GM18909 (cell line): ENCODE measurements around the gene IL1R2.

Experiments used
- ATAC-seq: cut with Tn5 transposase; IDR thresholded peaks from one replicate; pipeline ENCODE4 v1.9.1; 2021; ENCODE audit warnings: mild to moderate bottlenecking; ENCODE audit not compliant: unreplicated experiment, poor library complexity

Gene IL1R2

GRCh38 chr2:102034683-102035548 lies 43.2 kb downstream of the IL1R2 start:
- ATAC-seq: no peak

DNA sequence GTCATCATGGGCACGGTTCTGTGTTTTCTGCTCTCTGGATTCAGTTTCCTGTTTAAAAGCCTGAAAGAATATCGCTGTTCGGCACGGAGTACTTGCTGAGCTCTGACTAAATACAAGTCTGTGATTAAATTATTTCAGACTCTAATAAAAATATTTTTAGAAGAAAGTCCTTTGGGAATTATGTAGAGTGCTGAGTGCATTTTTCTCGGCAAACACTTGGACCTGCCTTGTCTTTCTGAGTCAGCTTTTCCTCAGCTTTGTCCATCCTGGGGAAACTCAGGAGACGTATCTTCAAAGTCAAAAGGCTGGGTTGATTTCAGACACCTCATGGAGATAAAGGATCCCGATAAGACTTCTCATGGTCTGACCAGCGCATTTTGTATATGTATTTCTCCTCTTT lies 45.9 kb downstream of the IL1R2 start:
- no peak for ATAC-seq

- ATAC-seq: no peak
Measured at GRCh38 chr2:102040229-102040628, 48.5 kb downstream of the IL1R2 start.

- ATAC-seq: no peak
Measured at GRCh38 chr2:102041351-102041750, 49.6 kb downstream of the IL1R2 start.

GRCh38 chr2:102042196-102043081 lies 50.7 kb downstream of the IL1R2 start:
- ATAC-seq: no peak

- ATAC-seq: no peak
Measured at GRCh38 chr2:102043560-102043959, 51.8 kb downstream of the IL1R2 start.

DNA sequence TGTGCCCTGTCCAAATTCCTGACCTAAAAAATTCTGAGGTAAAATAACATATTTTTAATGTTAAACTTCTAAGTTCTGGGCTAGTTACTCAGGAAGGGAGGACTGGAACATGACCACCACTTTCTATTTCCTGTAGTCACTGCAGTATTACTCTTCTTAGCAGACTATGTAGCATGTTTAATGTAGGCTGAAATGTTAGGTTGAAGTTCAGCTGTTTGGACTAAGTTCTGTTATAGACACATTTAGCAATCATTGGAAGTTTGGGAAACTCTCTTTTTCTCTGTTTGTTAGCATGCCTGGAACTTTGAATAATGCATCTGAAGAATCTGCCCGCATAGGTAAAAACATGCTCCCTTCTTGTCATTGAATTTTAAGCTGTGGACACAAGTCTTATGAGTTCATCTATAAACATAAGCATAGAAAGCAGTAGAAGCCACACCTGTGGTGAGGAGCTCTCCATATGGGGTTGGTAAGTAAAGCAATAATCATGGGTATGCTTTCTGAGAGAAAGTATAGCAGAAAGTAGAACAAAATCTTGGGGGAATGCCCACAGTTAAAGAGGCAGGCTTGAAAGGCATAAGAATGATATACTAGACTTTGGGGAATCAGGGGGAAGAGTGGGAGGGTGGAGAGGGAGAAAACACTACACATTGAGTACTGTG lies 52.6 kb downstream of the IL1R2 start:
- ATAC-seq: no peak

- no peak for ATAC-seq
Measured at GRCh38 chr2:102044967-102045489, 53.3 kb downstream of the IL1R2 start.

DNA sequence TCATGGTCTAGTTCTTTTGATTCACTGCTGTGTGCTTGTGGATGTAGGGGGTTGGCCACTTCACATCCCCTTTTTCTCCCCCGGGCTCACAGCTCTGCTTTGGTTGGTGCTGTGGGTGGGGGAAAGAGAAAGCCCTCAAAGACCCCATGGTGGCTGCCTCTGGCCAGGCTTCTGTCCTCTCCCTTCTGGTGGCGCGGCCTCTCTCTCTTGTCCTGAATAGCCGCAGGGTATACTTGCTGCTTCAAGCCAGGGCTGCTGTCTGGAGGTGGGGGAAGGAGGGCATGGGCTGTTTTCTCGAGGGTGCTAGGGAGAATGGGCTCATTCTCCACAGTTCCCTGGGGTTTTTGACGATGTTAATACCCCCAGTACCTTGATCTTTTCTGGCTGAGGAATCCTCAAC lies 53.9 kb downstream of the IL1R2 start:
- no peak for ATAC-seq

DNA sequence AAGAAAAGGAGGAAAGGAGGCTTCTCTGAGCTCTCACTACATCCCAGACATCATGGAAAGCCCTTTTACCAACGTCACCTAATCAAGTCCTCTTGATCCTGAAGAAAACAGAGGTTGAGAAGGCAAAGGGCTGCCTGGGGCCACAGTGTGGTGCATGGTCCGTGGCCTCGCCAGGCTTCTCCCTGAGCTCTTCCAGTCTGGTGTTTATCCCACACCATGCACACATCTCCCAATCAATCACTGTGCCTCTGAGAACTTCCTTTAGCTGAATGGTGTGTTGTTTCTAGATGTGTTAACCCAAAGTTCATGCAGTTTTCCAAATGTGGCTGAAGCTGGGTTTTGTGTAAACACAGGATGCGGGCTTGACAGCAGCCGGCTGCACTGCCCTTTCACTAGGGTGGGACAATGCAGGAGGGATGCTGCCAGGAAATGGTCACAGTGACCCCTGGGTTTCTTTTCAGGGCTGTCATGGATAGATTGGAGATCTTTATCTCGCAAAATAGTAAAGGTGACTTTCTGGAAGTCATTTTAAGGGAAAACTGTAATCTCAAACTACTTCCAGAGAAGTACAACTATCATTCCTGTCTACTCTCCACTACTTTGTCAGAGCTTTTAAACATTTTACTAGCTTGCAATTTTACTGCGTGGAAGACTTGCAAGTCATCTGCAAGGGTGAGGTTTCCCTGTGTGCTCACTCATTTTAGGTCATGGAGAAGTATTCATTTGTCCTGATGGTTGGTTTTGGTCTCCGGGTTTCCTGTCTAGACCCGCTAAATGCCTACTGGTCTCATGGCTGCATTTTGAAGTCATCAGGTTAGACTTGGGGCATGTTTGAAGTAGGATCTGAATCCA lies 54.6 kb downstream of the IL1R2 start:
- no peak for ATAC-seq

DNA sequence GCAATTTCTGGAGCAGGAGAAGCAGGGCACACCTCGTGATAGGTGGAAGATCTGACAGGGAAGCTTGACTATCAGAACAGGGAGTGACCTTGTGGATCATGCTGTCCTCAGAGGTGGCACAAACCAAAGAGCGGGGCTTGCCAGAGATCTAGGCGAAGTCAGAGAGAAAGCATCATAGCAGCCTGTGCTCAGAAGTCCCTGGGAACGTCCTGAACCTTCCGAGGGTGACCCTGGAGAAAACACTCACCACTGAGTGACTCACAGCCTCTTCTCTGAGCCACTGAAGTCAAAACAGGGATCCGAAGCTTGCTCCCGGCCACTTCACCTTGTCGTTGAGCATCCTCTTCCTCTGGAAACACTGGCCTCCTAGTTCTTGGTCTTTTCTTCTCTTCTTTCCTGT lies 56.7 kb downstream of the IL1R2 start:
- ATAC-seq: no peak

- no peak for ATAC-seq
Measured at GRCh38 chr2:102049756-102050443, 58.1 kb downstream of the IL1R2 start.

GRCh38 chr2:102050854-102051391 lies 59.2 kb downstream of the IL1R2 start:
- no peak for ATAC-seq

- no peak for ATAC-seq
Measured at GRCh38 chr2:102051692-102052277, 60.0 kb downstream of the IL1R2 start.

GRCh38 chr2:102052365-102052764 lies 60.6 kb downstream of the IL1R2 start:
- ATAC-seq: no peak

DNA sequence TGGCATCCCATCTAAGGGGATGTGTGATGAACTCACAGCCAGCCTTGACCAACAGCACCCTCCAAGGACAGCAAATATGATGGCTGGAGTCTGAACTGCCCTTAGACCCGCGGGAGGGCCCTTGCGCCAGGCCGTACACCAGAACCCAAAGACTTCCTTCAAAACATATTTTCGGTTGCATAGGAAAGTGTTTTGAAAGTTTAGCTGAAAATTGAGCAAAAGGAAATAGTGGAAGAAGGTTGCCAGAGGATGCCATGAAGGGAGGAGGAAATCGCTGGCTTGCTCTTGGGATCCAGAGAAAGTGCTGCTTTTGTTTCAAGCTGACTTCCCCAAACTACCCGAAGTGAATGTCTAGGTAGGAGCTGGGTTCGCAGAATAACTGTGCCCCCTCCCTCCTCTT lies 61.3 kb downstream of the IL1R2 start:
- ATAC-seq: no peak

- no peak for ATAC-seq
Measured at GRCh38 chr2:102055346-102055990, 63.7 kb downstream of the IL1R2 start.

DNA sequence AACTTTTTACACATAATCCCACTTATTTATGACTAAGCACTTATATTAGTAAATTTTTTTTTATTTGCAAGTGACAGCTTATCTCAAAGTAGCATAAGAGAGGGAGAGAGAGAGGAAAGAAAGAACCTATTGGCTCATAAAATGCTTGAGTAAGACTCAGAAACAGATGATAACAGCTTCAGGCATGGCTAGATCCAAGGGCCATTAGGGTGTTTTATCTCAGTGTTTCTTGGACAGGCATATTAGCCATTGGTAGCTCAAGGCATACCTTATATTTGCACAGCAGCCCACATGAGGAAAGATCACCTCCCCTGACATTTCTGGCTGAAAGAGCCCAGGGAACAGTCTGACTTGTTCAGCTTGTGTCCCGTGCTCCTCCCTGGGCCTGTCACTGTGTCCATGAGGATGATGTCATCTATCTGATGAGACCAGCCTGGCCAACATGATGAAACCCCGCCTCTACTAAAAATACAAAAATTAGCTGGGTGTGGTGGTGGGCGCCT lies 64.4 kb downstream of the IL1R2 start:
- no peak for ATAC-seq
